Ammon's horn (tissue), 1 donor: ENCODE measurements around the gene VPS9D1.
"Not testable (repeated sequence)": the region's sequence is repeated elsewhere in the genome, so short reads cannot be mapped to it uniquely, and the experiment has no call there.

Source experiments
- DNase-seq: peaks from one replicate; pipeline ENCODE4 v3.0.0-alpha.2; 2016; ENCODE audit warnings: low spot score

VPS9D1 gene

DNA sequence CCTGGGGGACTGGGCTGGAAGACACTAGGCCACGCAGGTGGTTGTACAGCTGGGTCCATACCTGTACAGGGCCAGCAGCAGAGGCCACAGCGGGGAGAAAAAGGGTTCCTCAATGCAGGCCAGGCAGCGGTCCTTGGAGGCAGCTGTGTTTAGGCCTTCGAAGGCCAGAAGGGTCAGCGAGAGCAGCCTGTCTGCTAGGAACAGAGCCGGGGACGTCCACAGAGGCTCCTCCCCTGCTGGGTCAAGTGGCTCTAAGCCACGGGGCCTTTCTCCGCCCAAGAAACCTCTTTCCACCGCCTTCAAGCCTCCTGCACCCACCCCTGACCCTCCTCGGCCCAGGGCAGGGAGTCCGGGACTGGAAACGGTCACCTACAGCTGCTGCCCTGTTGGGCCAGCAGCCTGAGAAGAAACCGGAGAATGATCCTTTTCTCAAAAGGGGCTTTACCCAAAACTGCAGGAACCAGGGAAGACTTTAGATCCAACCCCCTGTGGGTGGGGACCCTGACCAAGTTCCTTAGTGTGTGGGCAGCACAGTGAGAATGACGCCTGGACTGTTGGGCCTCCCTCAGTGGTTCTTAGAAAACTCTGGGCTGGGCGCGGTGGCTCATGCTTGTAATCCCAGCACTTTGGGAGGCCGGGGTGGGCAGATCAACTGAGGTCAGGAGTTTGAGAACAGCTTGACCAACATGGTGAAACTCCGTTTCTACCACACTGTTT lies 10.8 kb downstream of the VPS9D1 start:
- DNase-seq, result no peak

- no peak for DNase-seq
Observed at GRCh38 chr16:89709166-89709565, 11.5 kb downstream of the VPS9D1 start.

DNA sequence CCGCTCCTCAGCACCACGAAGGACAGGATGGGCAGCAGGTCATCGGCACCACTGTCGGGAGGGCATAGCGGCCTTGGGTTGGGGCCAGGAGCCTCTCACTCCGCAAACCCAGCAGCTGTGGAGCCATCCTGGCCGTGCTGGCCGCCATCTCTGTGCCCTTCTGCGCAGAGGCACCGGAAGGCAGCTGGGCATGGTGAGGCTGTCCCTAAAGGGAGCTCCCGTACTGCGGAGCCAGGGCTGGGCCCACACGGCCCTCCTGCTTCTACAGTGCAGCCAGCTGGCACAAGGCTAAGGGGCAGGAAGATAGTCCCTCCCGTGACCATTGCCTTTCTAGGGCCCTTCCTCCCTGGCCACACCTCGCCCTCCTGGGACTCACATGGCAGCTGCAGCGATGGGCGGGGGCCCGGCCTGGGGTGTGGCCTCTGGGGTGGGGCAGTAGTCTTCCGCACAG lies 12.2 kb downstream of the VPS9D1 start:
- DNase-seq, result no peak

- DNase-seq, result no peak
Observed at GRCh38 chr16:89707695-89708094, 13.0 kb downstream of the VPS9D1 start.

GRCh38 chr16:89706518-89707260 lies 14.0 kb downstream of the VPS9D1 start:
- no peak for DNase-seq

GRCh38 chr16:89705006-89705405 lies 15.7 kb downstream of the VPS9D1 start:
- no peak for DNase-seq

DNA sequence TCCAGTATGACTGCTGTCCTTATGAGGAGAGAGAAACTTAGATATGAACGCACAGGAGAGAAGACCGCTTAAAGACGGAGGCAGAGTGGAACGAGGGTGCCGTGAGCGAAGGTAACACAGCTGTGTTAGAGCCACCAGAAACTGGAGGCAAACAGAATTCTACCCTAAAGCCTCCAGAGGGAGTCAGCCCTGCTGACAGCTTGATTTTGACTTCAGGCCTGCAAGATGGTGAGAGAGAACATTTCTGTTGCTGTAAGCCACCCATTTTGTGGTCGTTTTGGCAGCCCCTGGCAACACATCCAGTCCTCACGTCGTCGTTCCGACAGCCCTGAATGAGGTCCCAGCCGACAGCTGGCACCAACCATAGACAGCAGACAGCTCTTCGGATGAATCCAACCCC lies 16.4 kb downstream of the VPS9D1 start:
- no peak for DNase-seq

DNA sequence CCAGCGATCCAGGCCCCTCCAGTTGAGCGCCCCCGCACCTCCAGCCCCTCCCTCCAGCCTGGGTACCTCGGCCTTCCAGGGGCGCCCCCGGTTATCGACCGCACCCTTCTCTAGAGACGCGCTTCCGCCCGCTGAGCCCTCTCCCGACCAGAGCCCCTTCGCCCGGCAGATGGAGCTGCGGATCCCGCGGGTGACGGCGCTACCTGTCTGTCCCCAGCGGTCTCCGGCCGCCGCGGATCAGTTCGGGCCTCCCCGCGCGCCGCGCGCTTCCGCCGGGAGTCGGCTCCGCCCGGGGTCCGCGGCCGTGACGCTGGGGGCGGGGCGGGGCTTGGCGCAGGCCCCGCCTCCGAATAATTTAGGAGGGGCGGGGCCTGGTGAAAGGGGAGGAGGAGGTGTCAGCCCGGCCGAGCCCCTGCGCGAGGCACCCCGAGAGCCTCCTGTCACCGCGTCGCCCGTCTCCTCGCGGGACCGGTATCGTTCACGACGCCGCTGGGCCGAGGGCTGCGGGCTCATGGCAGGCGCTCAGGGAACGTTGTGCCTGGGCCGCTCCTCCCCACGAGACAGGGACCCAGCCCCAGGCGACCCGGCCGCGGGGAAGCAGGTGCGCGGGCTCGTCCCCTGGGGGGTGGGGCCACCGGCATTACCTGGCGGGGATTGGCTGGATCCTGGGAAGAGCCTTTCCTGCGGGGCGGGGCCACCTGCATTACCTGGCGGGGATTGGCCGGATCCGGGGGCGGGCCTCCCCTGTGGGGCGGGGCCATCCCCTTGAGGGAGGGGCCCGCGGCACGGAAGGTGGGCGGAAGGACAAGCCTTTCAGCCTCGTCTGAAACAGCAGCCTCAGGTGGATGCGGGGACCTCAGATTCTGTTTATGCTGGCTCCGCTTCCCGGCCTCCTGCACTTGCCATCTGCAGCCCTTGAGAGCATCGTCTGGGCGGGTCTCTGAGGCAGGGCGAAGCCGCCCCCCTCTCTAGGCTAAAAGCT lies 19.0 kb downstream of the VPS9D1 start, which contains the start of gene SPATA2L:
TSS of gene SPATA2L (minus strand) at position 281 of the 982 bp plus-strand sequence. CDS start 473 bp downstream, outside the sequence.
- DNase-seq, result peak; percentile 88

DNA sequence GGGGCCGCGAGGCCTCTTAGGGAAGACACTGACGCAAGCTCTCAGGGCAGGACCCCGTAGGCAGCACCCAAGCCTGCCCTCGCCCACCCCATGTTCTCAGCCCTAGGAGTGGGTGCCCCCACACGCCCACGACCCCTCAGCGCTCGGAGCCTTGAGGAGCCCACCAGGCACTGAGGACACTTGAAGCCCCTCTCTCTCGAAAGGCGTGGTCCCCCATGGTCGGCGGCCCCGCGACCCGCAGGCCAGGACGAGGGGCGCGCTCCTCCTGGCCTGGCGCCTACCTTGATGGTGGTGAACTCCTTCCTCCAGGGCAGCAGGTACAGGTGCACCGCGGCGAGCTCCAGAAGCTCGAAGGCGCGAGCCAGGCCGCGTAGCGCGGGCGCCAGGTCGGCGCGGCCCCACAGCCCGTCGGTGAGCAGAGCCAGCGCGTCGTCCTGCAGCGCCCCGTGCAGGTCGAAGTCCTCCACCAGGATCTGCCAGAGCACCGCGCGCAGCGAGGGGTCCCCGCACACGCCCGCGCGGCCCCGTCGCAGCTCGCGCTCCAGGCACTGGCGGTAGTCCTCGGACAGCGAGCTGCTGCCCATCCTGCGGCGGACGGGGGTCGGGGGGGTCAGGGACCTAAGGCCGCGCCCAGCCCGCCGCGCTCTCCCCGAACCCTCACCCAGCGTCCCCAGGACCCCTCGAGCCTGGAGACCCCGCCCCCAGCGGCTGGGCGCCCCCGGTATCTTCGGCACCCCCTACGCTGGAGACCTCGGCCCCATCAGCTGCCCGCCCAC lies 19.9 kb downstream of the VPS9D1 start:
- DNase-seq, result peak; percentile 39

DNA sequence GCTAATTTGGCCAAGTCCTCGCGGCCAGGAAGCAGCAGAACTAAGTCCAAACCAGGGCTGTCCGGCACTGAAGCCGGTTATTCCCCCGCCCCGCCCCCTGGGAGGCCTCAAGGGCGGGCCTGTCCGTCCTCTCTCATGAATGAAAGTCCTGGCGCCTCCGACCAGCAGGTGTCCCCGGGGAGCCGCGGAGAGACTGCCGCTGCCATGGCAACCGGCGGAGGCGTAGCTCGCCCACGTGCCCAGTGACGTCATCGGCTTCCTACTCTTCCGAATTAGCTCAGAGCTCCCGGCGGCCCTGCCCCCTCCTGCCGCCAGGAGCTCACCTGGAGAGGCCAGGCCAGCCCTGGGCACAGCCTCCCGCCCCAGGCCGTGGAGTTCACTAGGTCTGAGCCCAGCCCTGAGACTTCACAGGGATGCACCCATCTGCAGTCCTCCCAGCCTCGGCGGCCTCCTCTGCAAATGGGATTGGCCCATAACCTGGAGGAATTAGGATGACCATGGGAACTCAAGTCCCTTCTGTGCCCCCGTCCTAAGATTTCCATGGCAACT lies 20.5 kb downstream of the VPS9D1 start:
- DNase-seq, result peak; percentile 100

- not testable (repeated sequence) for DNase-seq
Observed at GRCh38 chr16:89699629-89700099, 21.0 kb downstream of the VPS9D1 start.

DNA sequence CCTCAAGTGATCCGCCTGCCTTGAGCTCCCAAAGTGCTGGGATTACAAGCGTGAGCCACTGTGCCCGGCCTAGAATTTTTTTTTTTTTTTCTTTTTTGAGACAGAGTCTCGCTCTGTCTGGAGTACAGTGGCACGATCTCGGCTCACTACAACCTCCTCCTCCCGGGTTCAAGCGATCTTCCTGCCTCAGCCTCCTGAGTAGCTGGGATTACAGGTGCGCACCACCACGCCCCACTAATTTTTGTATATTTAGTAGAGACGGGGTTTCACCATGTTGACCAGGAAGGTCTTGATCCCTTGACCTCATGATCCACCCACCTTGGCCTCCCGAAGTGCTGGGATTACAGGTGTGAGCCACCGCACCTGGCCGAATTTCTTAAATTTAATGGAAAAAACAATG lies 22.0 kb downstream of the VPS9D1 start:
- not testable (repeated sequence) for DNase-seq

DNA sequence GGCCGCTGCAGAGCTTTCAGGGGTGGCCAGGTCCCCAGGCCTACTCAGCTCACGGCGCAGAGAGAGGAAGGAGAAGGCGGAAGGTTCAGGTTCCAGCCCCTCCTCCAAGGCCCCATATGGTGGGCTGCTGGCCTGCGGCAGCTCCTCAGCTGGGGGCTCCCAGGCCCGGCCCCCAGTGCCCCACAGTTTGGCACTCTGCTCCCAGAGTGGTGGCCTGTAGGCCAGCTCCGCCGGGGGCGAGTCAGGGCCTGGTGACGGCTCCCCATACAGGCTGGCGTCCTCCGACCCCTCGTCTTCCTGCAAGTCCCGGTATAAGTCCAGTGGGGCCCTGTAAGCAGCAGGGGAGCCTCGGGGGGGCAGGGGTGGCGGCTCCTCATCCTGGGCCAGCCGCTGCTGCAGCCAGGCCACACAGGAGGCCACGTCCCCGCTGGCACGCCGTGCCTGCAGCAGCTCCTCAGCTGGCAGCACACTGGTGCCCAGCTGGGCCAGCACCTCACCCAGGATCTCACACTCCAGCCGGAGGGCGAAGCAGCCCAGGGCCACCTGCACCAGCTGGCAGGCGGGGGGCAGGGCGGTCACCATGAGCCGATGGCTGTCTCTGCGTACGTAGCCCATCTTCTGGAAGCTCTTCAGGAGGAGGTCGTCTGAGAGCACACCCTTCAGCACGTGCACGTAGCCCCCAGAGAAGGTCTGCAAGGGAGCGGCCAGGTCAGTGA lies 22.9 kb downstream of the VPS9D1 start:
- DNase-seq, result no peak

DNA sequence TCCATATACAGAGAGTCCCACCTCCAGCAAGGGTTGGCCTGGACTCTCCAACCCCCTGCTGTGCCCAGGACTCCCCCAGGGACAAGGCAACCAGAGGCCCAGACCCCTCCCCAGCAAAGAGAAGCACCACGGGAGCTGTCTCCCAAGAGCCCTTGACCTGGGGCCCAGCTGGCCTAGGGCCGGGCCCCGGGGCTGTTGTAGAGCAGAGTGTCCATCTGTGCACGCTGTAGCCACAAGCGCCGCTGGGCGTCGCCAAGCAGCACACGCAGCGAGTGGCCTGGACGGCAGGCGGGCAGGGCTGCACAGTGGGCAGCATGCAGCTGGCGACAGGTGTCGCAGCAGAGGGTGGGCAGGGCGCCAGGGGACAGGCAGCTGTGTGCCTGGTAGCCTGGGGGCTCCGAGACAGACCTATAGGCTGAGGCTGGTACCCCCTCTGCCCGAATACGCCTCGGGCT lies 23.5 kb downstream of the VPS9D1 start:
- DNase-seq, result no peak

GRCh38 chr16:89696670-89697128 lies 24.0 kb downstream of the VPS9D1 start:
- no peak for DNase-seq

DNA sequence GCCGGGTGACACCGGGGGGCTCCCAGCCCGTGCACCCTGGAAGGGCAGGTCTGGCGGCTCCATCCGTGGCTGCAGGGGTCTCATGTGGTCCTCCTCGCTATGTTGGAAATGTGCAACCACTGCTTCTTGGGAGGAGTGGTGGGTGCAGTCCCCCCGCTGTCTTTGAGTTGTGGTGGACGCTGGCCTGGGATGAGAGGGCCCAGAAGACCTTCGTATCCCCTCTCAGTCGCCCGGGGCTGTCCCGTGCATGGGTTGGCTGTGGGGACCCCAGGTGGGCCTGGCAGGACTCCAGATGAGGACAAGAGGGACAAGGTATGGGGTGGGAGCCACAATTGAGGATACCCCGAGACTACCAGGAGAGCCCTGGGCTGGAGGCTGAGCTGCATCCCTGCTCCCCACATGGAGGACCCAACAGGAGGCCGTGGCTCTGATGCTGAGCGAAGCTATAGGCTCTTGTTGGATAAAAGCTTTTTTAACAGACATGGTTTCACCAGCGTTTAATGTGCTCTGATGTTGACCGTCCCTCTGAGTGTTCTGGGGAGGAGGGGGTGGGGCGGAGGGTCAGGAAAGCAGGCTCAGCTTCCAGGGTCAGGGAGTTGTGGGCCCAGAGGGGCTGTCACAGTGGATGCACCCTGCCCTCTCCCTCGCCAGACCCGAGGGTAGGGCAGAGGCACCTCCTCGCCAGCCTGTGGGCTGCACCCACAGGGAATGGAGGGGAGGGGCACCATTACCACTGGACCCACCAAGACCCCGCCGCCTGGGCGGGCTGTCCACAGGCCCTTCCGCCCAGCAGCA lies 24.6 kb downstream of the VPS9D1 start:
- DNase-seq, result no peak

DNA sequence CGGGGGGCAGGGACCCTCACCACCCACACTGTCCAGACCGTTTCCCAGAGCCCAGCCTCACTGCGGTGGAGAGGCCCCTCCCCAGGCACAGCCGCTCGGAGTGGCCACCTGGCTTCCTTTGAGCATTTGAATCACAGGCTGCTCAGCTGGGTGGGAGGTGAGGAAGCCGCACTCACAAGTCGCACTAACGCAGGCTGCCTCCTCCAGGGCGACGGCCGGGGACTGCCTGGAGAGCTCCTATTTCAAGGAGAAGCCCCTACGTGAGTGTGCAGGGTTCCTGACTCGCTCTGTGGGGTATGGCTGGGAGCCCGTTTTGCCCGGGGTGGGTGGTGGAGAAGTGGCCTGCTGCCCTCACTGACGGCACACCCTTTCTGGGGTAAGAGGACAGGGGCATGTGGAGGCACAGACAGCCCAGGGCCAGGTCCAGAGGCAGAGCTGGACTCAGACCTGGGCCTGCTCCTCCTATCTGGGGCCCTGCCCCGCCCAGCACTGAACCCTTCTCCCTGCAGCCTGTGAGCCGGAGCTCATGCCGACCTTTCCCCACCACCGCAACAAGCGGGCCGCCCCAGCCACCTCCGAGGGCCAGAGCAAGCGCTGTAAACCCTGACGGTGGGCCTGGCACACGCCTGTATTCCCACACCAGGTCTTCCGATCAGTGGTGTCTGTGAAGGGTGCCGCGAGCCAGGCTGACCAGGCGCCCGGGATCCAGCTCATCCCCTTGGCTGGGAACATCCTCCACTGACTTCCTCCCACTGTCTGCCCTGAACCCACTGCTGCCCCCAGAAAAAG lies 25.4 kb downstream of the VPS9D1 start:
- no peak for DNase-seq

DNA sequence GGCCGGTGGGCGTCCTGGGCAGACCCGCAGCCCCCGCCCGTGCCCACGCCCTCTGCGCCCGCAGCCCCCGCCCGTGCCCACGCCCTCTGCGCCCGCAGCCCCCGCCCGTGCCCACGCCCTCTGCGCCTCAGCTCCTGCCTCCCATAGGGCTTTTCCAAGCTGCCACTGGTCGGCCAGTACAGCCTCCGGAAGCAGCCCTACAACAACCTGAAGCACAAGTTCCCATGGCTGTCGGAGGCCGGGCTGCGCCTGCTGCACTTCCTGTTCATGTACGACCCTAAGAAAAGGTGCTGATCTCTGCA lies 26.0 kb downstream of the VPS9D1 start:
- DNase-seq, result not testable (repeated sequence)
